HG03025 (cell line): ENCODE results near the gene GP9.

ENCODE experiments used
- ATAC-seq: cut with Tn5 transposase; IDR thresholded peaks from one replicate; pipeline ENCODE4 v1.9.1; 2021; ENCODE audit warnings: mild to moderate bottlenecking, moderate library complexity; ENCODE audit not compliant: unreplicated experiment, low FRiP score

GP9 gene

DNA sequence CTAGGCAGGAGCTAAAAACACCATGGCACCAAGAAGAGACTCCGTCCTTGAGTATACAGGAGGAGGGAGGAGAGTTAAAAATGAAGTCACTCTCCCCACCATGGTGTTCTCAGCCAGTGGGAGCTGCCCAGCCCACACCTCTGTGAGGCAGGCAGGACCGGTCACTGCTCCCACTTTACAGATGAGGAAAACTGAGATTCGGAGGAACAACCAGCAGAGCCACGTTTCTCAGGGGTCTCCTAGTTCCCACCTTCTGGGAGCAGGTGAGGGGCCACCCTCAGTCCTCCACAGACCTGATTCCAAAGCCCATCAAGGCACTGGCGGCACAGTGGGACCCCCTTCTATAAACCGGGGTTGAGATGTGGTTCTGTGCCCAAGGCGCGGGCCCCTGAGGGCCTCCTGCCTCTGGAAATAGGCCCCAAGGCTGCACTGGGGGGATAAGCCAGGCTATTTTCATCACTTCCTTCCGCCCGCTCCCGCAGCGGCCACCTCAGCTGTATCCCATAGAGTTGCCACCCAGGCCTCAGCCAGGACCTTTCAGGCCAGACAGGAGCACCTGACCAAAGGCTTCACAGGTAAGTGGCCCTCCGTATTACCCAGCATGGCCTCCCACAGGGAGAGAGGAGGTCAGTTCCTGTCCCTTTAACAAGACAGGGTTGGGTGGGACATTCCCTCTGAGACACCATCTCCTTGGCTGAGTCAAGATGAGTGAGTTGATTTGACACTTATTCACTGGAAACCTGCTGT is at the start of gene GP9:
Gene GP9, plus strand, starts transcription at position 504 of the 747 bp plus-strand sequence. CDS start 961 bp downstream, outside the sequence.
- ATAC-seq, result no peak

DNA sequence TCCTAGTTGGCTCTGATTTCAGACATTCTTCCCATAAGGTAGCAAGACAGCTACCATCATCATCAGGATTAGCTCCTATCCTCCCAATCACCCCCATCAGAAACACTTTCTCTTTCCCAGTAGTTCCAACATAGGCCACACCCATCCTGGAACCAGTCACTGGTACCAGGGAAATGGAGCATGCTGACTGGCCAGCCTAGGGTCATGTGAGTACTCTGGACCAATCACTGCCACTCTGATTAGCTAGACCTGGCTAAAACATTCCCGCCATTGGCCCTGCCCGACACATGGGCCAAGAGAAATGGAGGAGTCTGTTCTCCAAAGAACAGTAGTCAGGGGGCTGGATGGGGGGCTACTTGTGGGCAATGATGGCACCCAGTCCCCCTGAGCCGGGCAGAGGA is 47.1 kb upstream of the GP9 start:
- ATAC-seq, result no peak

DNA sequence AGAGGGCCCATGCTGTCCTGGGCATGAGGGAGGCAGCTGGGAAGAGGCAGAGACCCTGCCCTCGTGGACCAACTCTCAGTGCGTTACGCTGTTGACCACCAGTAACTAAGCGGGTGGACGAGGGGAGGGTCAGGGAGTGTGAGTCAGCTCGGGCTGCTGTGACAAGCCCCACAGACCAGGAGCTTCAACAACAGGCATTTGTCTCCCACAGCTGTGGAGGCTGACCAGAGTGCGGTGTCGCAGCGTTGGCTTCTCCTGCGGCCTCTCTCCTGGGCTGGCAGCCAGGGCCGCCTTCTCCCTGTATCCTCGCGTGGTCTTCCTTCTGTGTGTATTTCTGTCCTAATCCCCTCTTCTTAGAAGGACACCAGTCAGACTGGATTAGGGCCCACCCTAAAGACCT is 46.4 kb upstream of the GP9 start:
- no peak for ATAC-seq

DNA sequence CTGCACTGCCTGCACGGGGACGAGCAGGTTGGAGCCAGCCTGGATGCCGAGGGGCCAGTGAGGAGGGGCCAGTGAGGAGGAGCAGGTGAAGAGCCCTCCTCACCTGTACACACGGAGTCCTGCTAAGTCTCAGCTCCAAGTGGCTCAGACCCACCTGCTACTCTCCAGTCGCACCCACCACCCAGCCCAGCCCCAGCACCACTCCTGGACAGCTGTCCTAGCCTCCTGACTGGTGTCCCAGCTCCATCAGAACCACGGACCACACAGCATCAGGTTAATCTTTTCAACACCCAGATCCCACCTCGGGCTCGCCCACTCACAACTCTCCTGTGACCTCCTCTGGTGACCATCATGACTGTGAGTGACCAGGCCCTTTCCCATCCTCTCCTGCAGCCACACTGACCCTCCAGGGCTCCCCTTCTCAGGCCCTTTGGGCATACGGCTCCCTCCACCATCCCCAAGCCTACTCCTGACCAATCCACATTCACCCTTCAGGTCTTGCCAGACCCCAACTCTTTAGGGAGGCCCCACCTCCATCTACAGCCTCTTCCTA is 45.7 kb upstream of the GP9 start:
- no peak for ATAC-seq

DNA sequence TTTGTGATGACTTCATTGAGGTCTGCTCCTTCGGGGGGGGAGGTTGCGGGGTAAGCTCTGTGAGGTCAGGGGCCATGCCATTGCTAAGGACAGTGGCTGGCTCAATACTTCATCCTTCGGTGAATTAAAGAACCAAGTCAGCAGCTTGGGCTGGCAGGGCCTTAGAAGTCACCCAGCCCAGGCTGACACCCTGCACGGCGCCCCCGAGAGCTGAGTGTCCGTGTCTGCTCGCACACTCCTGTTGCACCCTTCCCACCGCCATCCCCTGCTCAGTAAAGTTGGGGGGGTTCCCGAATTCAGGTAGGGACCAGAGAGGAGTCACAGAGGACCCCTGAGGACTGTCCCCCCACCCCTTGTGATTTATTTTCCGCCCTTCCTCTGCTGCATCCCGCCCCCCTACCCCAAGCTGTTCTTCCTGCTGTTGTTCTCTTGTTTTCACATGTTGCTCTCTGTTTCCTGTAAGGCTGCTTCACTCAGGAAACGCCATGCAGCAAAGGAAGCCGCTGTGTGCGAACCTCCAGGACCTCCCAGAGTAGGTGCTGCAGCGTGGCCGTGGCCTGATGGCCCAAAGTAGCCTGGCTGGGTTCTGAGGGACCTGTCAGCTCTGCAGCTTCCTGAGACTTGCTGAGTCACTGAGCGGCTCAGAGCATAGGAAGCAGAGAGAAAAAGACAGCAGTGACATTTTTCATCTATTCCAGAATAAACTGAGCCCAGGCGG is 45.0 kb upstream of the GP9 start:
- no peak for ATAC-seq

- no peak for ATAC-seq
Observed at GRCh38 chr3:129016356-129016719, 44.2 kb upstream of the GP9 start.

GRCh38 chr3:129016720-129017483 is 43.7 kb upstream of the GP9 start:
- peak; percentile 55 for ATAC-seq

DNA sequence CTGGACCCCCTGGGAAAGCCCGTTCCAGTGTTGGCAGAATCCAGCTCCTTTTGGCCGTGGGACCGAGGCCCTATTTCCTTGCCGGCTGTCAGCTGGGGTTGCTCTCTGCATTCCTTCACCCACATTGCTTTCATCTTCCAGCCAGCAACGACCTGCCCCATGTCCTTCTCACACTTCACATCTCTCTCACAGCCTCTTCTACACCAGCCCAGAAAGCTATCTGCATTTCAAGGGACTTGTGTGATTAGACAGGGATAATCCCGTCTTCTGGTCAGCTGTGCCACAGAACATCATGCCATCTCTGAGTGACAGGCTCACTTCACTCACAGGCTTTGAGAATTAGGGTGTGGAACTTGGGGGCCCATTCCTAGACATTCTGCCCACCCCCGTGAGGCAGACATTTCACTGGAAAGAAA is 43.1 kb upstream of the GP9 start:
- ATAC-seq, result no peak

DNA sequence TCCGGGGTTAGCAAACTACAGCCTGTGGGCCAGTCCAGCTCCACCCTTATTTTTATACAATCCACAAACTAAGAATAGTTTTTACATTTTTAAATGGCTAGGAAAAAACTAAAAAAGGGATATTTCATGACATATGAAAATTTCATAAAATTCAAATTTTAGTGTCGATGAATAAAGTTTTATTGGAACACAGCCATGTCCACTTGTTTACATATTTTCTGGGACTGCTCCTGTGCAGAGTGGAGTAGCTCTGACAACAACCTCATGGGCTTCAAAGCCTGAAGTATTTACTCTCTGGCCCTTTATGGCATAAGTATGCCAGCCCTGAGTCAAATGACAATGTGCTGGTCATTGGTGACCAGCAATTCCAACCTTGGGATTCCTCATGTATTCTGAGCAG is 42.3 kb upstream of the GP9 start:
- ATAC-seq, result no peak

GRCh38 chr3:129018751-129019150 is 41.8 kb upstream of the GP9 start:
- ATAC-seq, result no peak

- no peak for ATAC-seq
Observed at GRCh38 chr3:129019266-129019665, 41.3 kb upstream of the GP9 start.

- ATAC-seq, result no peak
Observed at GRCh38 chr3:129020691-129021090, 39.9 kb upstream of the GP9 start.

DNA sequence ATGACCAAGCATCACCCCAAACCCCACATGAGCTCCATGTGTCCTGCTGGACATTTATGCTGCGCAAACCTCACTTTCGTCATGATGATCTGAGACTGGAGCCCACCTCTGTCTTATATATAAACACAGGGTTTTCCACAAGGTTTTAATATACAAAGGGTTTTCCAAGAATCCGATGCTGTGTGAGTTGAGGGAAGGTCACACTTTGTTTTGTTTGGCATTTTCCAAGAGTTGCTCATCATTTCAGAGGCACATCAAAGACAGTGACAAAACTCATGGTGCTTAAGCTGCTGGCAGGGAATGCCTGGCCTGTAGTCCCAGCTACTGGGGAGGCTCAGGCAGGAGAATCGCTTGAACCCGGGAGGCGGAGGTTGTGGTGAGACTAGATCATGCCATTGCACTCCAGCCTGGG is 39.4 kb upstream of the GP9 start:
- no peak for ATAC-seq

DNA sequence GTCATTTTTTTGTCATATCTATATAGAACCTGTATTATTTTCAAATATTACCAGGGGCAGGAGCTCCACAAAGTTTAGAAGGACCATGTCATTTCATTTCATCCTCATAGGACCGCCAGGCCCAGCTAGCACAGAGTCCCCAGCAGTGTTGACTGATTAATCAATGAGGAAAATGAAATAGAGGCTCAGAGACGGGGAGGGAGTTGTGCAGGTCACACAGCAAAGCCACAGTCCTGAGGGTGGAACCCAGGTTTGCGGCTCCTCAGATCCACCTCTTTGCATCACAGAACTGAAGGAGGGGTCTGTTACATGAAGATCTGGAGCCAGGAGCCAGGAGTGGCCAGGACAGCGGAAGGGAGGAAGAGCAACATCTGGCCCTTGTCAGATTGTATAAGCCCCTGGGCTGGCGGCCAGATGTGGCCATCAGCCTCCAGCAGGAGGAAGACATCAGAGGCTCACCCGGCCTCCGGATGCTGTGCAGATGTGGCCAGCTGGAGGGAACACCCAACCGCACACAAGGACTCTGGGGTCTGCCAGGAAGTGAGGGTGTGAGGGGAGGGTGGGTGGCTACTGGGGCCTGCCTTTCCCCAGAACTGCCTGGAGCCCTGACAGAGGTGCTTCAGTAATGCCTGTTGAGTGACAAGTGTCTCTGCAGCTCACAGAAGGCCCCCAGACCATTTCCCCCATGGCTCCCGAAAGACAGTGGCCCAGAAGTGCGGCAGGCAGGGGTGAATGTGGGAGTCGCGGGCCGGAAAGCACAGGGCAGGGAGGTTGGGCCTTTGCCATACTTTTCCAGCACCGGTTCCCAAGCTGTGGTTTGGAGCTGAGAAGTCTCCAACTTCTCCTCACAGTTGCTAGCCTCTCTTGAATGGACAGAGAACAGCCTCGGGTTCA is 38.2 kb upstream of the GP9 start:
- no peak for ATAC-seq

DNA sequence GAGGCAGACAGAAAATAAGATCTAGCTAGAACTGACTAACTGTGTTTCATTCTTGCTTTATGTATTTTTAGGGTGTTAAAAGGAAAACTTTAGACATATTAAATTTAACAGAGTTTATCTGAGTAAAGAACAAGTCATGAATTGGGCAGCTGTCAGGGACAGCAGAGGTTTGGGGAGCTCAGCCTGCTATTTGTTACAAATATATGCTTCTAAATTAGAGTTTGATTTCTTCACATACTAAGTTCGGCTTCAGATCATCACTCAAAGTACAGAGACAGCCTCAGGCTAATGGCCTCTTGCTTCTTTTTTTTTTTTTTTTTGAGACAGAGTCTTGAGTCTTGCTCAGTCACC is 37.6 kb upstream of the GP9 start:
- no peak for ATAC-seq

DNA sequence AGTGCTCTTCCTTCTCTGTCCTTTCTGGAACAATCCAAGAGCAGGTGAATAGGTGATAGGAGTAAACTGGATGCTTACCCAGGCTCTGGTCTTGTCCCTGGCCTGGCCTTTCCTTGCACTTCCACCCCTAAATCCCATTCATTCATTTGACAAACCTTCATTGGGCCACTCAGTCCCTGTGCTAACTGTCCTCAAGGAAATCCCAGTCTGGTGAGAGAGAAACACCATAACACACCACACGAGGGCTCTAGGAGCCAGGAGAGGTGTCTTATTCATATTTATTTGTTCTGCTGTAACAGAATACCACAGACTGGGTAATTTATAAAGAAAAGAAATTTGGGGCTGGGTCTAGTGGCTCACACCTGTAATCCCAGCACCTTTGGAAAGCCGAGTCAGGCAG is 36.7 kb upstream of the GP9 start:
- ATAC-seq, result no peak

DNA sequence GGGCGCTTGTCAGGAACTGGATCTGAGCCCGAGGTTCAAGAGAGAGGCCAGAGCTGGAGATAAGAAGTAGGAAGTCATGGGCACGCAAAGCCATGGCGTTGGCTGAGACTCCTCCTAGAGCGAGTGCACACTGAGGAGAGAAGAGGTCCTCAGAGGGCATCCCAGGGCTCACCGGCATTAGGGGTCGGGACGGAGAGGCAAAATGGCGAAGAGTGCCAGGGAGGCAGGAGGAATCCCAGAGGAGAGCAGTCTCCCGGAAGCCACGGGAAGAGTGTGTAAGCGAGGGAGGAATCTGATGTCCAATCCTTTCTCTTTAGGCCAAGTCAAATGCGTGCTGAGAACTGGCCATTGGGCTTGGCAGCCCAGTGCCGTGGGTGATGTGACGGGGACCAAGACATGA is 35.5 kb upstream of the GP9 start:
- ATAC-seq, result no peak

- no peak for ATAC-seq
Observed at GRCh38 chr3:129025691-129026435, 34.7 kb upstream of the GP9 start.

DNA sequence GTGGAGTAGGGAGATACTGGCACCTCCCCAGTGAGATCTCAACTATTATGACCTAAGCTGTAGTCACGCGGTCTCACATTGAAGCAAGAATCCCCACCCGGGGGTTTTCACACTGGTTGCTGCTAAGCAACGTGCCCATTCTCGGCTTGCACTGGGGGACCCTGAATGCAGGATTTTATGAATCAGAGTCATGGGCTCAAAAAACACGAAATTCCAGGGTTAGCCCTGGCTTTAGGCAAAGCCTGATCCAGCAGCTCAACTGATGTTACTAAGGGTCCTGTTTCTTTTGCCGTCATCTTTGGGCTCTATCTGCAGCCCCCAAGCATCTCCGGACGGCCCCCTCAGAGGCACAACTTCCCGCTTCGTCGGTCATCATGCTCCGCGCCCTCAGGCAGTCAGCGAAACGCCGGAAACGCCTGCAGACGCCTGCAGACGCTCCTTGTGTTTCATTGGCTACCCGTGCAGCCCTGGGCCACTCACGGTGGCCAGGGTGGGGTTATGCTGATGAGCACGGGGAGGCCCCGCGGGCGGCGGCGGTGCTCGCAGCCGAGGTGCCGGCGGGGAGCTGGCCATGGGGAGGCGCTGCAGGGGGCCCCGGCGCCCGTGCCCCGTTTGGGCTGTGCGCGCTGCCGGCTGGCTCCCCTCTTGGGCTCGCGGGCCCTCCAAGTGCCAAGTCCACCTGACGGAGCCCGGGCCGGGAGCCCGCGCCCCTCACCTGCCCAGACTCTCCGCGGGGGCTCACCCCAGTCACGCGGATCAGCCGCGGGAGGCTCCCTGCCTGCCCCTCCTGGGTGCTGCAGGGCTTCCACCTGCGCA is 33.6 kb upstream of the GP9 start:
- ATAC-seq, result peak; percentile 96
